HL-60 (cell line): ENCODE results near the gene GBA3.

Experiments used
- DNase-seq, 2 experiments: peaks; one replicate each; pipeline ENCODE4 v3.0.0-alpha.2; 2010 to 2020; ENCODE audit warnings: low read depth in 1 of 2, low spot score in 1 of 2
- H3K27ac ChIP-seq: fragments of 250-450 bp; sonication (Bioruptor Pico); replicated peaks from 2 replicates; pipeline ENCODE4 v1.5.1; 2020; ENCODE audit warnings: mild to moderate bottlenecking, moderate library complexity
- H3K27me3 ChIP-seq: fragments of 250-450 bp; sonication (Bioruptor Pico); 2 replicates; pipeline ENCODE4 v1.5.1; 2021; ENCODE audit warnings: mild to moderate bottlenecking, moderate library complexity; ENCODE audit not compliant: insufficient read depth, poor library complexity, severe bottlenecking
- H3K4me3 ChIP-seq: replicated peaks from 2 replicates; pipeline ENCODE4 v1.5.1; 2011; ENCODE audit warnings: mild to moderate bottlenecking, control low read depth, low read length; ENCODE audit not compliant: insufficient read depth
- CTCF ChIP-seq: IDR thresholded peaks from one replicate; pipeline ENCODE4 v1.5.1; 2011; ENCODE audit warnings: low read length, control low read depth, inconsistent platforms; ENCODE audit not compliant: insufficient read depth
- GABPA ChIP-seq: IDR thresholded peaks from 2 replicates; pipeline ENCODE4 v1.6.1; 2012; ENCODE audit warnings: low read depth
- POLR2AphosphoS5 ChIP-seq: IDR thresholded peaks from 2 replicates; pipeline ENCODE4 v1.6.1; 2012; ENCODE audit warnings: low read depth
- SPI1 ChIP-seq: IDR thresholded peaks from 2 replicates; pipeline ENCODE4 v1.6.1; 2012; ENCODE audit warnings: low read depth, mild to moderate bottlenecking, borderline replicate concordance
- TF ChIP-seq, protein P1 (sequence below): IDR thresholded peaks from 2 replicates; pipeline ENCODE4 v1.6.1; 2012; ENCODE audit warnings: low read depth; ENCODE audit not compliant: insufficient replicate concordance

GBA3 gene

GRCh38 chr4:22689428-22689827 is 3.3 kb upstream of the GBA3 start:
- Histone ChIP-seq H3K4me3 (no peak overlapping the region), H3K27ac (no peak overlapping the region), H3K27me3 (no peaks in the 10 kb centered on the region)
- no peak for TF ChIP-seq SPI1
- no peak for TF ChIP-seq CTCF
- TF ChIP-seq, protein P1, sequence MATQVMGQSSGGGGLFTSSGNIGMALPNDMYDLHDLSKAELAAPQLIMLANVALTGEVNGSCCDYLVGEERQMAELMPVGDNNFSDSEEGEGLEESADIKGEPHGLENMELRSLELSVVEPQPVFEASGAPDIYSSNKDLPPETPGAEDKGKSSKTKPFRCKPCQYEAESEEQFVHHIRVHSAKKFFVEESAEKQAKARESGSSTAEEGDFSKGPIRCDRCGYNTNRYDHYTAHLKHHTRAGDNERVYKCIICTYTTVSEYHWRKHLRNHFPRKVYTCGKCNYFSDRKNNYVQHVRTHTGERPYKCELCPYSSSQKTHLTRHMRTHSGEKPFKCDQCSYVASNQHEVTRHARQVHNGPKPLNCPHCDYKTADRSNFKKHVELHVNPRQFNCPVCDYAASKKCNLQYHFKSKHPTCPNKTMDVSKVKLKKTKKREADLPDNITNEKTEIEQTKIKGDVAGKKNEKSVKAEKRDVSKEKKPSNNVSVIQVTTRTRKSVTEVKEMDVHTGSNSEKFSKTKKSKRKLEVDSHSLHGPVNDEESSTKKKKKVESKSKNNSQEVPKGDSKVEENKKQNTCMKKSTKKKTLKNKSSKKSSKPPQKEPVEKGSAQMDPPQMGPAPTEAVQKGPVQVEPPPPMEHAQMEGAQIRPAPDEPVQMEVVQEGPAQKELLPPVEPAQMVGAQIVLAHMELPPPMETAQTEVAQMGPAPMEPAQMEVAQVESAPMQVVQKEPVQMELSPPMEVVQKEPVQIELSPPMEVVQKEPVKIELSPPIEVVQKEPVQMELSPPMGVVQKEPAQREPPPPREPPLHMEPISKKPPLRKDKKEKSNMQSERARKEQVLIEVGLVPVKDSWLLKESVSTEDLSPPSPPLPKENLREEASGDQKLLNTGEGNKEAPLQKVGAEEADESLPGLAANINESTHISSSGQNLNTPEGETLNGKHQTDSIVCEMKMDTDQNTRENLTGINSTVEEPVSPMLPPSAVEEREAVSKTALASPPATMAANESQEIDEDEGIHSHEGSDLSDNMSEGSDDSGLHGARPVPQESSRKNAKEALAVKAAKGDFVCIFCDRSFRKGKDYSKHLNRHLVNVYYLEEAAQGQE = no peak
- TF ChIP-seq POLR2AphosphoS5 = no peak
- TF ChIP-seq GABPA = no peak
- no peak for DNase-seq

DNA sequence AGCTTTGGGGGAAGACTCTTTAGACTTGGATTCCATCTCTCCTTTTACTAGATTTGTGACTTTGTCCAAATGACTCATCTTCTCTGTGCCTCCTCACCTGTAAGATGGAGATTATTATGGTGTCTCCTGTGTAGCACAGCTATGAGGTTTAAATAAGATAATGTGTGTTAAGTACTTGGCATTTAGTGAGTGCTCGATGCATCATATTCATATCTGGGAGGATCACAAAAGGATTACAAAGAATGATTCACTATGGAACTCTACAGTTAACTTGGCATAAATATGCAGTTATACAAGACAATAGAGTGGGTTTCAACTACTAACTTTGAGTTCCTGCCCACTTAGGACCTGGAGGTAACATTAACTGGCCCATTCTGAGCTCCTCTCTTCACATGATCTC is 2.3 kb downstream of the GBA3 start:
- H3K27me3 ChIP-seq = no peaks in the 10 kb centered on the region
- DNase-seq = no peak
- TF ChIP-seq CTCF (no peak), GABPA (no peak), POLR2AphosphoS5 (no peak), SPI1 (no peak)
- TF ChIP-seq, protein P1 = no peak
- no peak overlapping the region for H3K4me3 ChIP-seq
- H3K27ac ChIP-seq = no peak overlapping the region

DNA sequence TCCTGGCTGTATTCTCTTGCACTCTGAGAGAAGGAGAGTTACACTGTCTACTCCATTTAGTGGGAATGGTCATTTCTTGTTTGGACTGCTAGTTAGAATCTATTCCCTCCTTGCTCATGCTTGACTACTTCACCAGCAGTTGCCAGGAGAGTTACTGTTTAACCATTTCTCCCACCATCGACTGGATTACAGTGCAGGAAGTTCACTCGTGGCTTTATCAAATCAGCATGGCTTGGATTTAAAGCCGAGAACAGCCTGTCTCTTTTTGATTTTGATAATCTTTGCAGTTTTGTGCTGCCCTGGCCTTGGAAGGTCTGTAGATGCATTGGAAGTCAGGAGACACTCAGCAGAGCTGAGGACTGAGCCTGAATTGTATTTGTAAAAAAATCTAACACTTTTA is 3.2 kb downstream of the GBA3 start:
- no peak for TF ChIP-seq POLR2AphosphoS5
- TF ChIP-seq GABPA = no peak
- TF ChIP-seq, protein P1 = no peak
- no peak for TF ChIP-seq SPI1
- no peak for TF ChIP-seq CTCF
- H3K4me3 ChIP-seq = no peak overlapping the region
- no peak for DNase-seq
- no peaks in the 10 kb centered on the region for H3K27me3 ChIP-seq
- H3K27ac ChIP-seq = no peak overlapping the region
